Stomach smooth muscle (tissue), 2 donors: ENCODE results near the gene DALRD3.

ENCODE experiments used
- H3K27ac ChIP-seq: one replicate; pipeline ENCODE4 v1.7.0; 2013; ENCODE audit warnings: mild to moderate bottlenecking, low read length, inconsistent platforms
- H3K27me3 ChIP-seq, 2 donors: one replicate each; pipeline ENCODE4 v1.7.0; 2013; ENCODE audit warnings: low read length in 2 of 2; ENCODE audit not compliant: insufficient read depth in 2 of 2, control insufficient read depth in 1 of 2
- H3K36me3 ChIP-seq, 2 donors: one replicate each; pipeline ENCODE4 v1.7.0; 2013; ENCODE audit warnings: low read length in 2 of 2; ENCODE audit not compliant: control insufficient read depth in 2 of 2, insufficient read depth in 2 of 2
- H3K4me1 ChIP-seq: one replicate; pipeline ENCODE4 v1.7.0; 2013; ENCODE audit warnings: low read length; ENCODE audit not compliant: control insufficient read depth, insufficient read depth
- H3K4me3 ChIP-seq, 2 donors: one replicate each; pipeline ENCODE4 v1.7.0; 2013; ENCODE audit warnings: low read length in 2 of 2
- H3K9ac ChIP-seq, 2 donors: one replicate each; pipeline ENCODE4 v1.7.0; 2013; ENCODE audit warnings: low read length in 2 of 2, mild to moderate bottlenecking in 1 of 2
- H3K9me3 ChIP-seq, 2 donors: one replicate each; pipeline ENCODE4 v1.7.0; 2013; ENCODE audit warnings: low read length in 2 of 2; ENCODE audit not compliant: control insufficient read depth in 2 of 2
- donor health status: healthy.
- donor health status: Pancreatic carcinoma.

Gene DALRD3

DNA sequence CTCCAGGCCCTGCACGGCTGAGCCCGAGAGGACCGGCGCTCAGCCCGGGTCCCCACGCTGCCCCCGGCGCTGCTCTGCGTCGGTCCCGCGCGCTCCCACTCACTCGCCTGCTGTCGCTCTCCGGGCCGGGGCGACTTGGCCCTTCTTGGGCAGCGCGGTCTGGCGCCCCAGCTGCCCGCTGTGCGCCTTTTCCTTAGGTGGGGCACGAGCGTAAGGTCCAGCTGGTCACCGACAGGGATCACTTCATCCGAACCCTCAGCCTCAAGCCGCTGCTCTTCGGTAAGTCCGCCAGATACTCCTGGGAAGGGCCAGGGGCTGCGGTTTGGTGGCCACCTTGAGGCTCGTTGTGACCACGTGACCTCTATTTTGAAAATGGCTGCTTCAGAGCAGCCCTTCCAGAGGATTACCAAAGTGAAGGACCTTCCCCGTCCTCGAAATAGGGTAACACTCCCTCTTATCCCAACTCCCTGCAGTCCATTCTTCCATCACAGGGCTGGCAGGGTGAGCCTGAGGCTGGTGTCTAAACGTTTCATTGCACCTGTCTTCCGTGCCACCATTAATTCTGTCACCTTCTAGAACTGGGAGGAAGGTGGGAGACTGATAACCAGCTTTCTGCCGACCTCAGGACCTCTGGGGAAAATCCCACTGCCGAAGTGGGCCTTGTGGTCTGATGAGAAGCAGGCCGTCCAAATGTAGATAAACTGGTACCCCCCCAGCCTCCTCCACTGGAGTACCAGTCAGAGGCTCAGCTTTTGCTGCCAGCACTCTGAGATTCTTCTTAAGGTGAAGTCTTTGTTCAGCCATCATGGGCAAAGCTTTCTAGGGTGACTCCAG is 27.5 kb downstream of the DALRD3 start:
- Histone ChIP-seq H3K27ac (peak overlapping the region; percentile 98), H3K27me3 (no peaks in the 10 kb centered on the region), H3K9me3 (no peaks in the 10 kb centered on the region), H3K4me1 (peaks cover 27% of the 10 kb centered on the region), H3K4me3 (peak overlapping the region; percentile 75 to 88), H3K36me3 (peaks cover 6 to 16% of the 10 kb centered on the region in 2 donors), H3K9ac (peak overlapping the region; percentile 78 to 85)

DNA sequence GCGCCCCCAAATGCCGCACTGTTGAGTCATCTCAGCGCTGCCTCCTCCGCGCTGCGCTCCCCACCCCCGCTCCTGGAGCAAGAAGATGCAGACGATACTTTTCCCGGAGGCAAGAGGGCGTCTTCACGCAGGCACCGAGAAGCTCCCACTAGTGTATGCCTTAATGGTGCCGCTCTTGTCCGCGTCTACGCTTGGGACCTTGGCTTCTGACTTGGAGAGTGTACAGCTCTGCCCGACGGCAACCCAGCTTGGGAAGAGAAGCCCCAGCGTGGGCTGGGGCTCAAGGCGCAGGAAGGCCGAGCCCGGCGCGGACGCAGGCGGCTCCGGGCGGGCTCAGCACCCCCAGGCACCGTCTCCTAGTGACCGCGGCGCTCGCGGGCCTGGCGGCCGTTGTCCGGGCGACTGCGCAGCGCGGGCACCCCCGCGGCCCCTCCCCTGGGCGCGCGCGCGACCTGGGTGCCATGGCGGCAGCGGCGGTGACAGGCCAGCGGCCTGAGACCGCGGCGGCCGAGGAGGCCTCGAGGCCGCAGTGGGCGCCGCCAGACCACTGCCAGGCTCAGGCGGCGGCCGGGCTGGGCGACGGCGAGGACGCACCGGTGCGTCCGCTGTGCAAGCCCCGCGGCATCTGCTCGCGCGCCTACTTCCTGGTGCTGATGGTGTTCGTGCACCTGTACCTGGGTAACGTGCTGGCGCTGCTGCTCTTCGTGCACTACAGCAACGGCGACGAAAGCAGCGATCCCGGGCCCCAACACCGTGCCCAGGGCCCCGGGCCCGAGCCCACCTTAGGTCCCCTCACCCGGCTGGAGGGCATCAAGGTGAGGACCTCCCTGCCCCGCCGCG is 28.4 kb downstream of the DALRD3 start, which contains the start of gene P4HTM:
TSS of gene P4HTM (plus strand) at position 446 of the 840 bp plus-strand sequence. CDS start at position 462, 16 bp downstream.
- Histone ChIP-seq H3K27me3 (no peaks in the 10 kb centered on the region), H3K36me3 (peaks cover 10 to 15% of the 10 kb centered on the region in 2 donors), H3K4me1 (peaks cover 27% of the 10 kb centered on the region), H3K9ac (peak within 1 kb of the TSS; percentile 85 to 94), H3K9me3 (no peaks in the 10 kb centered on the region), H3K27ac (peak within 1 kb of the TSS; percentile 98), H3K4me3 (peak within 1 kb of the TSS; percentile 75 to 88)

DNA sequence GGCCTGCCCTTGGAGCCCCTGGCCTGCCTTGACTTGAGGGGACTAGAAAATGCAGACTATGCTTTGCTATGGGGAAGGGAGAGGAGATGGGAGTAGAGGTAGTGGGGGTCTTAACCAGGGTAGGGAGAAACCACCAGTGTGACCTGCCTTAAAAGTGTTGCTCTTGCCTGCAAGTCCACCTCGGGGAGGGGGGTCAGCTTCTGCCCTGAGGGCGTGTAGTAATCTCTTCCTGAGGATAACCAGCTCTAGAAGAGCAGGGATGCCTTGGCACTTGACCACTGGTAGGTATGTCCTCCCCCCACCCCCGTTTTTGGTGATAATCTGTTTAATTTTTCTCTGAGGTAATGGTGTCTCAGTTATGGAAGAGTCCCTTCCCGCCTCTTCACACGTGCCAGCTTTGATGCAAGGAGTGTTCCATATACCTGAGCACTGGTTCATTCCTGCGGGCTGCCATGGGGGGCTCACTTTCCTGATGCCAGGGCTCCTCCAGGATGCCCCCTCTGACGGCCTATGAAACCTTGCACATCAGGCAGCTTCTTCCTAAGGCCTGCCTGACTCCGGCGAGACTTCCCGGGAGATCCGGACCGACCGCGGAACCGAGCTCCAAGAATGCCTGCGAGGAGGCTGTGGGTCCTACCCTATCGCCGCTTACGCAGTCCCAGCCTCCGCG is 29.1 kb downstream of the DALRD3 start:
- H3K4me1 ChIP-seq = peaks cover 27% of the 10 kb centered on the region
- H3K36me3 ChIP-seq = peaks cover 17 to 20% of the 10 kb centered on the region in 2 donors
- H3K27ac ChIP-seq = peak overlapping the region; percentile 98
- H3K27me3 ChIP-seq = no peaks in the 10 kb centered on the region
- no peaks in the 10 kb centered on the region for H3K9me3 ChIP-seq
- peak overlapping the region; percentile 75 to 88 for H3K4me3 ChIP-seq
- H3K9ac ChIP-seq = peak overlapping the region; percentile 85 to 94

DNA sequence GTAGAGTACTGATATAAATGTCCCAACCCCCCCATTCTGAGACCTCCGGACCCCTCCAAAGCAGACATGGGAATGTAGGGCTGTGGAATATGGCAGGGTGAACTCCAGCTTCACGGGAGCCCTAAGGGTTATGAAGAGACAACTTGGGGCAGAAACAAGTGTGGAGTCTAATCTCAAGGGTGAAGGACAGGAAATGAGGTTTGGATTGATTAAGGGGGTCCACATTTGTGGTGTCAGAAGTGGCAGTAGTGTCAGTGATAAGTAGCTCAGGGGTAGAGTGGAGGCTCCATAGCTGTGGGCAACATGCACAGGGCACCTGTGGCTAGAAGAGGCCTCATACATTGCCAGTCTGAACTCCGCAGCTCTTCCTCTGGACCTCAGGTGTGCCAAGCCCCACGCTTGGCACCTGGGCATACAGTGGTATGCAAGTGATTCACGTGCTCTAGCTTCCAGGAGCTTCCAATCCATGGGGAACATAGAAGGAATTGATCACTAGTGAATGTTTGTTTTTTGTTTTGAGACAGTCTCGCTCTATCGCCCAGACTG is 32.5 kb downstream of the DALRD3 start:
- Histone ChIP-seq H3K9ac (peak overlapping the region in 1 of 2 donors; percentile 29), H3K4me3 (no peak overlapping the region), H3K27ac (no peak overlapping the region), H3K9me3 (no peaks in the 10 kb centered on the region), H3K36me3 (peaks cover 42 to 44% of the 10 kb centered on the region in 2 donors), H3K4me1 (peaks cover 16% of the 10 kb centered on the region), H3K27me3 (no peaks in the 10 kb centered on the region)

DNA sequence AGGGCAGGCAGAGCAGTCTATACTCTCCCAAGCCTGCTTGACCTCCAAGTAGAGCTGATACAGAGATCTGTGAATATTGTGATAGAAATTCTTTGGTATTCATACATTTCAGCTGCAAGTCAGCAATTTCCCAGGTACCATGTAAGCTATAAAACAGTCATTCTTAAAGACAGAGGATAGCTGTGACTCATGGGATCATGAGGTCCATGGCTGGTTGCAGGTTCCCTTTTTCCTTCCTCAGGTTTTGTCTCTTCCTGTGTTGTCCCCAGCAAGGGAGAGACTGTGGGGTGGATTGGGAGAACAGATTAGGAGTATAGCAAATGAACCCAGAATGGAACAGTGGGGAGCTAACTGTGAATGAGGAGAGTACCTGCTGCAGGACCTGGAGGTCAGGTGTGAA is 33.7 kb downstream of the DALRD3 start:
- Histone ChIP-seq H3K4me3 (no peak overlapping the region), H3K9ac (no peak overlapping the region), H3K27me3 (no peaks in the 10 kb centered on the region), H3K36me3 (peaks cover 50 to 53% of the 10 kb centered on the region in 2 donors), H3K4me1 (peaks cover 8% of the 10 kb centered on the region), H3K9me3 (no peaks in the 10 kb centered on the region), H3K27ac (no peak overlapping the region)

DNA sequence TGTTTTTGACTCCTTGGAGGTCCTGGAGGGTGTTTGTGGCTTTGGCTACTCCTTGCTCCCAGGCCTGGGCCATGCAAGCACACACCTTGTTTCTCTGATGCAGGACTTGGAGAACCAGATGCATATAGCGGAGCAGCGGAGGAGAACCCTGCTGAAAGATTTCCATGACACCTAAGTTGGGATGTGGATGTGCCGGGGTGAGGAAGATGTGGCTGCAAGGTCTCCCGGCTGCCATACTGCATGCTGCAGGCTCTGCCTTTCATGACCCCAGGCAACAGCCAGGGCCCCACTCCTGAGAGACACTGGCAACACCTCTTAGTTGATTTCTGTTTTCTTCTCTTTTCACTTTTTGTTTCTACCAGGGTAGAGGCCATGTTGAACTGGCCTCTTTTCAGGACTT is 35.3 kb downstream of the DALRD3 start:
- H3K4me3 ChIP-seq = no peak overlapping the region
- H3K4me1 ChIP-seq = no peaks in the 10 kb centered on the region
- H3K27me3 ChIP-seq = no peaks in the 10 kb centered on the region
- peaks cover 58 to 61% of the 10 kb centered on the region in 2 donors for H3K36me3 ChIP-seq
- no peaks in the 10 kb centered on the region for H3K9me3 ChIP-seq
- no peak overlapping the region for H3K9ac ChIP-seq
- no peak overlapping the region for H3K27ac ChIP-seq

DNA sequence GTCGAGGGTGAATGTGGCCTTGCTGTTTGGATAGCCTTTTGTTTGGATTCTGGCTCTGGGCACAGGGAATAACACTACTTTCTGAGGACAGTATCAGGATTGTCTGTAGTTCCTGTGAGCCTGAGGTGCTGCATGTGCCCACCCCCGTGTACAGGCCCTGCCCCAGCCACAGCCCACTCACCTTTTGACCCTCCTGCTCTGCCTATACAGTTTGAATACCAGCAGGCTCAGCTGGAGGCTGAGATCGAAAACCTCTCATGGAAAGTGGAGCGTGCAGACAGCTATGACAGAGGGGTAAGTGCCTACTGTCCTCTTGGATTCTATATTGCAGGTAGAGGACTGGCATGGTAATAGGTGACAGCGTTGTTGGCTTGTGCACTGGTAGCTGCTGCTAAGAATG is 35.7 kb downstream of the DALRD3 start:
- H3K27me3 ChIP-seq = no peaks in the 10 kb centered on the region
- H3K4me1 ChIP-seq = no peaks in the 10 kb centered on the region
- H3K9me3 ChIP-seq = no peaks in the 10 kb centered on the region
- H3K36me3 ChIP-seq = peaks cover 60 to 64% of the 10 kb centered on the region in 2 donors
- no peak overlapping the region for H3K9ac ChIP-seq
- H3K4me3 ChIP-seq = no peak overlapping the region
- H3K27ac ChIP-seq = no peak overlapping the region

DNA sequence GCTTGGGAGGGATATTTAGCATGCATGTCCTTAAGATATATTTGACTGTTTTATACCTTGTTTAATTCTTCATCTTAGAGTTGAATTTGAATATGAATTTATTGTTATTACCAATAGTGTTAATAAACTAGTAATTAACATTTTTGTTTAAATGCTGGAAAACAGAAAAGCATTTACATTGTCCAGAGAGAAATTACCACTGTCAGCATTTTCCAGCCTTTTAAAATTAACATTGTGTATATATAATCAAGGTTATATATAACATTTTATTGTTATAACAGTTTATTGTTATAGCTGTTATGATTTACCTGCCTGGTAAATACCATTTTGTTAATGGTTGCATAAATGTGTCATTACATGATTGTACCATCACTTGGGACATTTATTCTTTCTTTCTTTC is 36.4 kb downstream of the DALRD3 start:
- H3K4me3 ChIP-seq = no peak overlapping the region
- no peaks in the 10 kb centered on the region for H3K4me1 ChIP-seq
- peaks cover 64 to 68% of the 10 kb centered on the region in 2 donors for H3K36me3 ChIP-seq
- H3K27ac ChIP-seq = no peak overlapping the region
- H3K9me3 ChIP-seq = no peaks in the 10 kb centered on the region
- H3K9ac ChIP-seq = no peak overlapping the region
- H3K27me3 ChIP-seq = no peaks in the 10 kb centered on the region

DNA sequence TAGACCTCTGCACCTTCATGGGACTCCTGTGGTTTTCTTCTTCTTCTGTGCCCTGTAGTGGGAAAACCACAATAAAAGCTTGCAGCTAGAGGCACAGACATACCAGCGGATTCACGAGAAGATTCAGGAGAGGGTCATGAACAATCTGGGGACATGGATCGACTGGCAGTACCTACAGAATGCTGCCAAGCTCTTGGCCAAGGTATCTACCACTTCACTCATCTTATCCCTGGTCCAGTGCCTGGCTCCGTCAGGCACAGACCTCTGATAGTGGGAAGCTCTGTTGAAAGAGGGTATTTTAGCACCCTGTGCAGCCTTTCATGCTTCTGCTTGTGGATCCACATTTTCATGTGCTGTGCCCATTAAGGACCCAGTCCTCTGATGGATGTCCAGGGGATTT is 38.1 kb downstream of the DALRD3 start:
- Histone ChIP-seq H3K4me3 (no peak overlapping the region), H3K27ac (no peak overlapping the region), H3K9ac (no peak overlapping the region), H3K9me3 (no peaks in the 10 kb centered on the region), H3K36me3 (peaks cover 63 to 74% of the 10 kb centered on the region in 2 donors), H3K4me1 (no peaks in the 10 kb centered on the region), H3K27me3 (no peaks in the 10 kb centered on the region)

DNA sequence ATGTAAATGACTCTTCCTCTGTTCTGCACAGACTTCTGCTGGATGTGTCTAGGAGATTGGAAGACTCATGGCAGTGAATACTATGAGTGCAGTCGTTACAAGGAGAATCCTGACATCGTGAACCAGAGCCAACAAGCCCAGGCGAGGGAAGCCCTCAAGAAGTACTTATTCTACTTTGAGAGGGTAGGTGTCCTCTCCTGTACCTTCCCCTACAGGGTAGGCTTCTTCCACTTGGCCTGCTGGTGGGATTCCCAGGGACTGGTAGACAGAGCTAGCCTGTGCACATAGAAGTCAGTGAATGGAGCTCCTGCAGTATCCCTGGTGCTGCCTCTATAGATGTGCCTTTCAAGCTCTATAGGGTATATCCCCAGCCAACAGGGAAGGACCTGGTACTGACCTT is 38.9 kb downstream of the DALRD3 start:
- H3K27me3 ChIP-seq = no peaks in the 10 kb centered on the region
- no peak overlapping the region for H3K27ac ChIP-seq
- H3K4me1 ChIP-seq = no peaks in the 10 kb centered on the region
- no peak overlapping the region for H3K4me3 ChIP-seq
- H3K9me3 ChIP-seq = no peaks in the 10 kb centered on the region
- peaks cover 63 to 72% of the 10 kb centered on the region in 2 donors for H3K36me3 ChIP-seq
- no peak overlapping the region for H3K9ac ChIP-seq
